NOMO-1 (cell line): ENCODE measurements around the gene ZNF561.
"Not testable (repeated sequence)": the region's sequence is repeated elsewhere in the genome, so short reads cannot be mapped to it uniquely, and the experiment has no call there.

Source experiments
- DNase-seq, 2 experiments: peaks; one replicate each; lab custom pipeline; 2025; ENCODE audit not compliant: unreplicated experiment in 2 of 2; lab: John Stamatoyannopoulos, UW

The ZNF561 gene

DNA sequence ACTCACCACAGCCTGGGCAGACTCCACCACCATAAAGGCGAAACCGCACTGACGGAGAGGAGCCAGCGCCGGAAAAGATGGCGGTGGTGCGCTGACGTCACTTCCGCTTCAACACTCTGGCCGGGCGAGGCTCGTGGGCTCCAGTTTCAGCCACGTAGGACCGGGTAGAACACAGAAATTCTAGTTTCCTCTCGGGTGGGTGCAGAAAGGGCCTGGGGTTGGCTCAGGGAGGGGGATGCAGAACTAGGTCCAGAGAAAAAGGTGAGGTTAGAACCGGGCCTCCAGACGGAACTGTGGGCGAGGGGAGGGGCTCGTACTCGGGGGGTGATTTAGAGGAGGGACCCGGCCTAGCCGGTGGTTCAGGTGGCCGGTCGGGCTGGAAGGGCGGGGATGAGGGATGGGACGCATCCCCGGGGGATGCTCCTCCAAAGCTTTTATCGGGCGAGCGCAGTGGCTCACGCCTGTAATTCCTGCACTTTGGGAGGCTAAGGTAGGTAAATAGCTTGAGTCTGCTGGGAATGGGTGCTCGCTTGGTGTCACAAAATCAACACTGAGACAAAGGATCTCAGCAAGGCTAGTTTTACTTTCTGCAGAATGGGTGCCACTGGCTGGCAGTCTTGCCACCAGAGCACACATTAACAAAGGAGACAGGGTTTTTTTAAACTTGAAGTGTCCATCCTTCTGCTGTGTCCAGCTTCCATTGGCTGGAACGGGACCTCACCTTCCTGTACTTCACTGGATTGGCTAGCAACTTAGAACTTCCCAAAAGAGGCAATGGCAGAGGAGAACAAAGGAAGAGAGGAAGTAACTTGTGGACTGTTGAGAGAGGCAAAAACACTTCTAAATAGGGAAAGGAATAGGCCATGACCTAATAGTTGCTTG is at the start of gene ZNF561:
ZNF561 (minus strand) TSS at position 77 of the 882 bp plus-strand sequence. CDS start 1,776 bp downstream, outside the sequence.
- DNase-seq = peak; percentile 87

DNA sequence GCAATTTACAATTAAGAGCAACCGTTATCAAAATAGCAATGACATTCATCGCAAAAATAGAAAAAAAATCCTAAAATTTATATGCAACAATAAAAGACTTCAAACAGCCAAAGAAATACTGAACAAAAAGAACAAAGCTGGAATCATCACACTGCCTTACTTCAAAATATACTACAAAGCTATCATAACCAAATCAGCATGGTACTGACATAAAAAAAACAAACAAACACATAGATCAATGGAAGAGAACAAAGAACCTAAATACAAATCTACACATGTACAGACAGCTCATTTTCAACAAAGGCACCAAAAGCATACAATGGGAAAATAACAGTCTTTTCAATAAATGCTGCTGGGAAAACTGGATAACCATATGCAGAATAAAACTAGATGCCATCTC is 47.5 kb upstream of the ZNF561 start:
- DNase-seq = no peak

DNA sequence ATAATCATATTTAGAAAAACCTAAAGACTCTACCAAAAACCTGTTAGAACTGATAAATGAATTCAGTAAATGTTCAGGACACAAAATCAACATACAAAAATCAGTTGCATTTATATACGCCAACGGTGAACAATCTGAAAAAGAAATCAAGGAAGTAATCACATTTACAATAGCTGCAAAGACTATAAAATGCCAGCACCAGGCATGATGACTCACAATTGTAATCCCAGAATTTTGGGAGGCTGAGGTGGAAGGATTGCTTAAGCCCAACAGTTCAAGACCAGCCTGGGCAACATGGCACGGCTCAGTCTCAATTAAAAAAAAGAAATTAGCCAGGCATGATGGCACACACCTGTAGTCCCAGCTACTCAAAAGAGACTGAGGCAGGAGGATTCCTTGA is 46.9 kb upstream of the ZNF561 start:
- DNase-seq = no peak

DNA sequence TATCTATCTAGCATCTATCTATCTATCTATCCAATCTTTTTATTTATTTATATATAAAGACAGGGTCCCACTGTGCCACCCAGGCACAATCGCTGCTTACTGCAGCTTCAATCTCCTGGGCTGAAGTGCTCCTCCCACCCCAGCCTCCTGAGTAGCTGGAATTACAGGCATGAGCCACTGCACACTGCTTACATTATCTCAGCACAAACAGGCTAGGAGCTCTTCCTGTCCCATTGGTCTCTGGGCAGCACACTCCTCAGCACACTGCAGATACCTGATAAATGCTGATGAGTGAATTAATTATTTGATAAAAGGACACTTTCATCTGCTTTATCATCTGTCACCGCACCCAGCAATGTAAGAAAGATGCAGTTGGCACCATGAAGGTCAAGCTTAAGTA is 37.7 kb upstream of the ZNF561 start:
- no peak for DNase-seq

DNA sequence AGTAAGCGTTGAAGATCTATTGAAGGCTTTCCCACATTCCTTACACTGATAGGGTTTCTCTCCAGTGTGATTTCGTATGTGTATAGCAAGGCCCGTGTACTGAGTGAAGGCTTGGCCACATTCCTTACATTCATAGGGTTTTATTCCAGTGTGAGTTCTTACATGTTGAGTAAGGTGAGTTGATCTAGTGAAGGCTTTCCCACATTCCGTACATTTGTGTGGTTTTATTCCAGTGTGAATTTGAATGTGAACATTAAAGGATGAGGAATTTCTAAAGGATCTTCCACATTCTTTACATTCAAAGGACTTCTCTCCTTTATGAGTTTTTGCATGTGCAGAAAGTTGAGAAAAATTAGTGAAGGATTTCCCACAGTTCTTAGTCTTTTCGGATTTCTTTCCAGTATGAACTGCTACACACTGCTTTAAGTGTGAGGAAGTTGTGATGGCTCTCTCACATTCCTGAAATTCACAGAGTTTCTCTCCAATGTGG is 32.1 kb upstream of the ZNF561 start:
- DNase-seq = not testable (repeated sequence)

DNA sequence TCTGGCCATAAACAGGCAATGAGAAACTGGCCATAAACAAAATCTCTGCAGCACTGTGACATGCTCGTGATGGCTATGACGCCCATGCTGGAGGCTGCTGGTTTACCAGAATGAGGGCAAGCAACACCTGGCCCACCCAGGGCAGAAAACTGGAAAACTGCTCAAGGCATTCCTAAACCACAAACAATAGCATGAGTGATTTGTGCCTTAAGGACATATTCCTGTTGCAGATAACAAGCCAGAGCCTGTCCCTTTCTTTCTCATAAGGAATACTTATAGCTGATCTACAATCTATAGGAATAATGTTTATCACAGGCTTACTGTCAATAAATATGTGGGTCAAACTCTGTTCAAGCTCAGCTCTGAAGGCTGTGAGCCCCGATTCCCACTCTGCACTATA is 30.4 kb upstream of the ZNF561 start:
- DNase-seq = not testable (repeated sequence)

DNA sequence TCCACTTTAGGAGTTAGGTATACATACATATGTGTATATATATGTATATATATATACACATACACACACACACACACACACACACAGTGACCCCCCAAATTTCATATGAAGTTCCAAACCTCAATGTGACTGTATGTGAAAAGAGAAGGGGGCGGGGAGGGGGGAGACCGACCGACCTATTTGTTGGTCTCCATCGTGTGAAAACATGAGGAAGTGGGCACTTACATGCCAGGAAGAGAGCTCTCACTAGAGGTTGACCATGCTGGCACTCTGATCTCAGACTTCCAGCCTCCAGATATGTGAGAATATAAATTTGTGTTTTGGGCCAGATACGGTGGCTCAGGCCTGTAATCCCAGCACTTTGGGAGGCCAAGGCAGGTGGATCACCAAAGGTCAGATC is 29.3 kb upstream of the ZNF561 start:
- DNase-seq = no peak

DNA sequence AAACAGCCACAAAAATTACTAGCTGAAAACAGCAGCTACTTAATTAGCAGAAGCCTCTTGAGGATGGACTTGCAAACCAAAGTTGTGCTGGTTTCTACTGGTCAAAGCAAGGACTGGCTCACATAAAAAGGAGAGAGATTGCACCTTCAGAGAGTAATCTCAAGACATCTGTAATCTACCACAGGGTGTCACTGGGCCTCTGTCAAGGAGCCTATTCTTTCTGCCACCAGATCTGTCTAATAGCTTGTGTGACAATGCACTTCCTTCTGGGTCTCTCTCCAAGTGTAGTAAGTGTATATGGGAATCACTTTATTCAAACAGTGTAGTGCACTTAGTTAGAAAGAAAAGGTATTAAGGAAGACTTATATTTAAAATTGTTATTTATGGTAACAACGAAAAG is 24.4 kb upstream of the ZNF561 start:
- DNase-seq = no peak

DNA sequence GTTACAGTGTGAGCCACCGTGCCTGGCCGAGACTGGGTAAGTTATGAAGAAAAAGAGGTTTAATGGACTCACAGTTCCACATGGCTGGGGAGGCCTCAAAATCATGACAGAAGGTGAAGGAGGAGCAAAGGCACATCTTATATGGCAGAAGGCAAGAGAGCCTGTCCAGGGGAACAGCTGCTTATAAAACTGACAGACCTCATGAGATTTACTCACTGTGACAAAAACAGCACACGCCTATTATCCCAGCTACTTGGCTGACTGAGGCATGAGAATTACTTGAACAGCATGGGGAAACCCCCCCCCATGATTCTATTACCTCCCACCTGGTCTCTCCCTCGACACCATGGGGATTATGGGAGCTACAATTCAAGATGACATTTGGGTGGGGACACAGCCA is 23.4 kb upstream of the ZNF561 start:
- no peak for DNase-seq

DNA sequence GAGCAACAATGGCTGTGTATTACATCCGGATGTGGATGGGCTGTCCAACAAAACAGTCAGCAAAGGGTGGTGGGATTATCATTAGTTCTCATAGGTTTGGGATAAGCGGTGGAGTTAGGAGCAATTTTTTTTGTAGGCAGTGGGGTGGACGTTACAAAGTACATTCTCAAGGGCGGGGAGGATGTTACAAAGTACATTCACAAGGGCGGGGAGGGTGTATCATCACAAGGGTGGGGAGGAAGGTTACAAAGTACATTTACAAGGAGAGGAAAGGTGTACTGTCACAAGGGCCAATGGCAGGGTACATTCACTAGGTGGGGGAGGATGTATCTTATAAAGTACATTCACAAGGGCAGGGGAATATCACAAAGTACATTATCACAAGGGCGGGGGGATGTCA is 20.8 kb upstream of the ZNF561 start:
- DNase-seq = no peak

DNA sequence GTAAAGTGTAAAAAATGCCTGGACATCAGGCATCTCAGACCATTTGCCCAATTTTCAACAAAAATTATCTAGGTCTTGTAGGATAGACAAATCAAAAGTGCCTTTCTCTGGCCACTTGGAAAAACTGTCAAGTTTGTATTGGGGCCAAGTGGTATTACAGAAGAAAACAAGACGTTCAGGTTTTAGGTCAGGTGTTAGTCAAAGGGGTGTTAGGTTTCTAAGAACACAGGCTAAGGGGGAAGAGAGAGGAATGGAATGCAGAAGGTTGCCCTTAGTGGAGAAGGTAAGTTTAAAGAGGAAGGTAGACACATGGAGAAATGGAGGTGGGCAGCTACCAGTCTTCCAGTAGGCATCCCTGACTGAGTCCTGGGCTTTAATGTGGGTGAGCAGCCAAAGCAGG is 19.9 kb upstream of the ZNF561 start:
- DNase-seq = no peak

DNA sequence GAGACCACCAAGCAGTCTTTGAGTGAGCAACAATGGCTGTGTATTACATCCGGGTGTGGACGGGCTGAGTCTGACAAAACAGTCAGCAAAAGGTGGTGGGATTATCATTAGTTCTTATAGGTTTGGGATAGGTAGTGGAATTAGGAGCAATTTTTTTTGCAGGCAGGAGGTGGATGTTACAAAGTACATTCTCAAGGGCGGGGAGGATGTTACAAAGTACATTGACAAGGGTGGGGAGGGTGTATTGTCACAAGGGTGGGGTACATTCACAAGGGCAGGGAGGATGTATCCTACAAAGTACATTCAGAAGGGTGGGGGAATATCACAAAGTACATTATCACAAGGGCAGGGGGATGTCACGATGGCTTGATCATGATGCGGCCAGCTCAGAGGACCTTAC is 15.0 kb upstream of the ZNF561 start:
- no peak for DNase-seq

DNA sequence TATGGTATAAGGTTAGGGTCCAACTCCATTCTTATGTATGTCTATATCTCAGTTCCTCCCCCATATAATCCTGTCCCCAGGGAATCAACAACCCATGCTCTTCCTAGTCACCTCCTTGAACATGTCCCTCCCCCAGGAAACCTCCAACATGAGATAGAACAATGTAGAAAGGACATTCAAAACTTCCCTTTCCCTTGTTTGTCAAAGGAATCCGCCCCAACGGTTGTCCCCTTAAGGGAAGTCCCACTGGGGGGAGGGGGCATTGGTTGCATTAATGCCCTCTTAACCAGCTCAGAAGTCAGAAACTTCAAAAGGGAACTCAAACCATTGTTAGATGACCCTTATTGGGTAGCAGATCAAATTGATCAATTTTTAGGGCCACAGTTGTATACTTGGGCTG is 6.8 kb upstream of the ZNF561 start:
- no peak for DNase-seq

DNA sequence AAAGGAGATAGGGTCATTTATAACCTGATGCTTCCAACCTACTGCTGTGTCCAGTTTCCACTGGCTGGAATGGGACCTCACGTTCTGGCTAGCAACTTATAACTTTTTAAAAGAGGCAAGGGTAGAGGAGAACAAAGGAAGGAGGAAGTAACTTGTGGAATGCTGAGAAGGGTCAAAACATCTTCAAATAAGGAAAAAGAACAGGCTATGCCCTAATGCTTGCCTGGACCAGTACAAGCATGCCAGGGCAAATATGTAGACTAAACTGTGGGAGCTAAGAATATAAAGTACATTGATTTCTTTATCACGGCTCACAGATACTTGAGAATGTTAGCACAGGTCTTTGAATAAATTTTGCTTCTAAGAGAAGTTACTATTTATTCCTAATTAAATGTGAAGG is 1.5 kb upstream of the ZNF561 start:
- DNase-seq = no peak

DNA sequence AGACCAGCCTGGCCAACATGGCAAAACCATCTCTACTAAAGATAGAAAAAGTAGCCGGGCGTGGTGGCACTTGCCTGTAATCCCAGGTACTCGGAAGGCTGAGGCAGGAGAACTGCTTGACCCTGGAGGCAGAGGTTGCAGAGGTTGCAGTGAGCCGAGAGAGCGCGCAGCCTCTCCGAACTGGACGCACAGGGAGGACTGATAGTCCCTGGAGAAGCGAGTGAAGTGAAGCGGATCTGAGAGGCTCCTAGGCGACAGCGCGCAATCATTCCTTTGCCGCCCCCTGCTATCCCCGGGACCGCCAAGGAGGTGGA is 233 bp downstream of the ZNF561 start:
- no peak for DNase-seq

DNA sequence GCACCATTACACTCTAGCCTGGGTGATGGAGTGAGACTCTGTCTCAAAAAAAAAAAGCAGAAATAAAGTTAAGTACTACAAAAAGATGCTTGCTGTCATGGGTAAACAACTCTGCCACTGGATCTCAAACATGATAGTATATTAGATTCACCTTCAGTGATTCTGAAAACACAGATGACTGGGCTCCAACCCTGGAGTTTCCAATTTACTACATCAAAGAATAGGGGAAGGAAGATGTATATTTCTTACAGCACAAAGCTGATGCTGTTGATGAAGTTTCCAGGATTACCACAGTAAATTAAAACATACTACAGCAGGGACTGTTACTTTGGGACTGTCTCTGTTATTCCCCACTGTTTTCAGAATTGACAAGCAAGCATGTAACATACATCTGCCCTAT is 5.2 kb downstream of the ZNF561 start:
- no peak for DNase-seq

DNA sequence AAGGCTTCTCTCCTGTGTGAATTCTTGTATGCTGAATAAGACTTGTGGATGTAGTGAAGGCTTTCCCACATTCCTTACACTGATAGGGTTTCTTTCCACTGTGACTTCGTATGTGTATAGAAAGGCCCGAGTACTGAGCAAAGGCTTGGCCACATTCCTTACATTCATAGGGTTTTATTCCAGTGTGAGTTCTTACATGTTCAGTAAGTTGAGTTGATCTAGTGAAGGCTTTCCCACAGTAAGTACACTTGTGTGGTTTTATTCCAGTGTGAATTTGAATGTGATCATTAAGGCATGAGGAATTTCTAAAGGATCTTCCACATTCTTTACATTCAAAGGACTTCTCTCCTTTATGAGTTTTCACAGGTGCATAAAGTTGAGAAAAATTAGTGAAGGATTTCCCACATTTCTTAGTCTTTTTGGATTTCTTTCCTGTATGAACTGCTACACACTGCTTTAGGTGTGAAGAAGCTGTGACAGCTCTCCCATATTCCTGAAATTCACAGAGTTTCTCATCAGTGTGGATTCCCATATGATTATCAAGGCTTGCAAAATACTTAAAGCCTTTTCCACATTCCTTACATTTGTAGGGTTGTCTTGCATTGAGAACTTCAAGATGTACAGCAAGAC is 10.4 kb downstream of the ZNF561 start:
- no peak for DNase-seq

DNA sequence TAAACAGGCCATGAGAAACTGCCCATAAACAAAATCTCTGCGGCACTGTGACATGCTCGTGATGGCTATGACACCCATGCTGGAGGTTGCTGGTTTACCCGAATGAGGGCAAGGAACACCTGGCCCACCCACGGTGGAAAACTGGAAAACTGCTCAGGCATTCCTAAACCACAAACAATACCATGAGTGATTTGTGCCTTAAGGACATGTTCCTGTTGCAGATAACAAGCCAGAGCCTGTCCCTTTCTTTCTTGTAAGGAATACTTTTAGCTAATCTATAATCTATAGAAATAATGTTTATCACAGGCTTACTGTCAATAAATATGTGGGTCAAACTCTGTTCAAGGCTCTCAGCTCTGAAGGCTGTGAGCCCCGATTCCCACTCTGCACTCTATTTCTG is 12.1 kb downstream of the ZNF561 start:
- DNase-seq = no peak

DNA sequence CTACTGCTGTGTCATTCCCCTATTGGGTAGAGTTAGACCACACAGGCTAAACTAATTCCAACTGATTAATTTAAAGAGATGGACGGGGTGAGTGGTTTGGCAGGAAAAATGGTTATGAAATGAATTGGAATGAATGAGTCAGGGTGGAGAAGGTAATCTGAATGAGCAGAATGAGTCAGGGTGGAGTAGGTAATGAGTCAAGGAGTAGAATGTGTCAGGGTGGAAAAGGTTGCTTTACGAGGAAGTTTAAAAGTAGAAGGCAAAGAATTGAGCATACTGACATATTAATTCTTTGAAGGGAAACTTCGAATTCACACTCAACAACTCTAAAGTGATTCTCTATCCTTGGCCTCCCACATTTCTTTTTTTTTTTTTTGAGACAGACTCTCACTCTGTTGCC is 24.0 kb downstream of the ZNF561 start:
- no peak for DNase-seq

DNA sequence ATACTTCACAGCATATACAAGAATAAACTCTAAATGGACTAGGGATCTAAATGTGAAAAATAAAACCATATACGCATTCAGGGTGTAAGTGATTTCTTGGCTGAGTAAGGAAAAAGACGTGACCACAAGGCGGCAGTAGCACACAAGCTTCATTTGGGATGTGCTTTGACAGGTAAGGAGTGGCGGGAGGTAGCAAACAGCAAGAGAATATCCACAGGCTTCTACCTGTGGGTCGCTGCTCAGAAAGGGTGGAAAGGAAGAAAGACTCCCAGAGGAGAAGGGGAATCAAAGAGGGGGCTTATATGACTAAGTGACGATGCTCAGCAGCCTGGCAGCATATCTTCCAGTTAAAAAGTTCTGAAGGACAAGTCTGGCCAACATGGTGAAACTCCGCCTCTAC is 34.3 kb downstream of the ZNF561 start:
- DNase-seq = peak; percentile 32 to 63

DNA sequence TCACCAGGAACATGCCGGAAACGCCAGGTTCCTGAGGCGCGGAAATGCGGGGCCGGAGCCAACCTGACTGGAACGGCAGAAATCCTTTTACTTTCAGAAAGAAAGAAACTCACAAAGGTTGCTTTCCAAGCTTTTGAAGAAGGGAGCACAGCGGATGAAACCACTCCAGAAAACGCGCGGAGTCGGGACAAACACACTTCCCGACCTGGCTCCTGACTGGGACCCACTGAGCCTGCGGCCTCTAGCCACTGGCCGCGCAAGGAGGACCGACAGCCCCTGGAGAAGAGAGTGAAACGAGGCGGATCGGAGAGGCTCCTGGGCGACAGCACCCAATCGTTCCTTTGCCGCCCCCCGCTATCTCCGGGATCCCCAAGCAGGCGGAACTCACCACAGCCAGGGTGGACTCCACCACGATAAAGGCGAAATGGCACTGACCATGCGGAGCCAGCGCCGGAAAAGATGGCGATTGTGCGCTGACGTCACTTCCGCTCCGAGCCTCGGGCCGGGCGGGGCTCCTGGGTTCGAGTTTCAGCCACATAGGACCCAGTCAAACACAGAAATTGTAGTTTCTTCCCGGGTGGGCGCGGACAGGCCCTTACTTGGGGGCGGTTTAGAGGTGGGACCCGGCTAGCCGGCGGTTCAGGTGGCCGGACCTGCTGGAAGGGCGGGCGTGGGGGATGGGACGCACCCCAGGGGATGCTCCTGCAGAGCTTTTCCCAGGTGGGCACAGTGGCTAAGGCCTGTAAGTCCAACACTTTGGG is 36.8 kb downstream of the ZNF561 start, which contains the start of gene ZNF121:
ZNF121 (minus strand) TSS at position 432 of the 761 bp plus-strand sequence. CDS start 16,407 bp downstream, outside the sequence.
- DNase-seq = peak; percentile 67 to 78
